Thoracic aorta (tissue), 2 donors: ENCODE data around the gene NEK4. TPM values are rescaled to one million over a fixed set of nuclear protein-coding genes. Genes with fewer than 3 reads are reported as not detected.

Experiments
- ATAC-seq: fragments of 150-250 bp; one replicate; pipeline ENCODE4 v1.8.0; 2017; ENCODE audit warnings: low read depth; ENCODE audit not compliant: insufficient number of reproducible peaks, low FRiP score
- DNase-seq: peaks from one replicate; pipeline ENCODE4 v3.0.0-alpha.2; 2020; ENCODE audit warnings: low spot score
- H3K27ac ChIP-seq, 2 donors: fragments of 200-600 bp; sonication (generic); 1 replicate in 1 of 2; 2 replicates in 1 of 2; pipeline ENCODE4 v1.5.1; 2016; ENCODE audit warnings: mild to moderate bottlenecking in 2 of 2, moderate library complexity in 2 of 2
- H3K27me3 ChIP-seq: fragments of 200-600 bp; sonication (generic); replicated peaks from 2 replicates; pipeline ENCODE4 v1.6.0; 2016; ENCODE audit warnings: mild to moderate bottlenecking; ENCODE audit not compliant: insufficient read depth
- H3K36me3 ChIP-seq: fragments of 200-600 bp; sonication (generic); one replicate; pipeline ENCODE4 v1.5.1; 2016
- H3K4me1 ChIP-seq, 2 donors: fragments of 200-600 bp; sonication (generic); 1 replicate in 1 of 2; 2 replicates in 1 of 2; pipeline versions ENCODE4 v1.5.1 to v1.6.0; 2016; ENCODE audit warnings: low read depth in 2 of 2, mild to moderate bottlenecking in 1 of 2; ENCODE audit not compliant: control insufficient read depth in 1 of 2
- H3K4me3 ChIP-seq: fragments of 200-600 bp; sonication (generic); 2 replicates; pipeline ENCODE4 v1.5.1; 2016; ENCODE audit warnings: mild to moderate bottlenecking
- H3K9me3 ChIP-seq: fragments of 200-600 bp; sonication (generic); 2 replicates; pipeline ENCODE4 v1.5.1; 2016
- total RNA-seq, 2 donors: library from RNA; depleted of rRNA; stranded (reverse); fragments of >200 nt; gene quantifications; one replicate each; pipeline versions ENCODE4 v1.1.0 to v1.2.3, GENCODE V29; 2016
- TF ChIP-seq, protein P1 (sequence below): fragments of 200-600 bp; sonication (generic); IDR thresholded peaks from one replicate; pipeline ENCODE4 v1.5.1; 2019; ENCODE audit warnings: antibody characterized with exemption

NEK4 gene
- total RNA-seq, 2 donors from 2014 or later = 17.5 to 24.4 TPM

GRCh38 chr3:52816199-52816598, 45.5 kb upstream of the NEK4 start:
- Histone ChIP-seq H3K9me3 (no peaks in the 10 kb centered on the region), H3K27ac (no peak overlapping the region), H3K36me3 (no peaks in the 10 kb centered on the region), H3K27me3 (no peaks in the 10 kb centered on the region), H3K4me1 (no peaks in the 10 kb centered on the region), H3K4me3 (no peak overlapping the region)
- DNase-seq = no peak
- no peak for ATAC-seq
- TF ChIP-seq, protein P1, sequence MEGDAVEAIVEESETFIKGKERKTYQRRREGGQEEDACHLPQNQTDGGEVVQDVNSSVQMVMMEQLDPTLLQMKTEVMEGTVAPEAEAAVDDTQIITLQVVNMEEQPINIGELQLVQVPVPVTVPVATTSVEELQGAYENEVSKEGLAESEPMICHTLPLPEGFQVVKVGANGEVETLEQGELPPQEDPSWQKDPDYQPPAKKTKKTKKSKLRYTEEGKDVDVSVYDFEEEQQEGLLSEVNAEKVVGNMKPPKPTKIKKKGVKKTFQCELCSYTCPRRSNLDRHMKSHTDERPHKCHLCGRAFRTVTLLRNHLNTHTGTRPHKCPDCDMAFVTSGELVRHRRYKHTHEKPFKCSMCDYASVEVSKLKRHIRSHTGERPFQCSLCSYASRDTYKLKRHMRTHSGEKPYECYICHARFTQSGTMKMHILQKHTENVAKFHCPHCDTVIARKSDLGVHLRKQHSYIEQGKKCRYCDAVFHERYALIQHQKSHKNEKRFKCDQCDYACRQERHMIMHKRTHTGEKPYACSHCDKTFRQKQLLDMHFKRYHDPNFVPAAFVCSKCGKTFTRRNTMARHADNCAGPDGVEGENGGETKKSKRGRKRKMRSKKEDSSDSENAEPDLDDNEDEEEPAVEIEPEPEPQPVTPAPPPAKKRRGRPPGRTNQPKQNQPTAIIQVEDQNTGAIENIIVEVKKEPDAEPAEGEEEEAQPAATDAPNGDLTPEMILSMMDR = no peak

DNA sequence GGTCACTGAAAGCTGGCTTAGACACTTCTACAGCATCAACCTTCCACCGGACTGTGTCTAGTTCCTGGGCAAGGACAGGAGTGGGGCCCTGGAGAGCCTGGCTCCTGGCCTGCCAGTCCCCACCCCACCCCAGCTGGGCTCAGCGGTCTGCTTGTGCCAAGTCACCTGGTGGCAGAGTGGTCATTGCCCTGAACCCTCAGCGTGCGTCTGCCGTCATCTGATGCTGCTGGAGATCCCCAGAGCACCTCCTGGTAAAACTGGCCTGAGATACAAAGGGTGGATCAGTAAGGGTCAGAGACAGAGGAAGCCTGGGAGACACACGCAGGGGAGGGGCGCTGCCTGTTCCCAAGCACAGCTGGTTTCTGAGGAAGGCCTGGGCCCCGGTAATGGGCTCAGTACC, 43.1 kb upstream of the NEK4 start:
- no peak for ATAC-seq
- H3K27me3 ChIP-seq = no peaks in the 10 kb centered on the region
- TF ChIP-seq, protein P1 = no peak

GRCh38 chr3:52811452-52812011, 40.8 kb upstream of the NEK4 start:
- Histone ChIP-seq H3K36me3 (no peaks in the 10 kb centered on the region), H3K4me1 (no peaks in the 10 kb centered on the region), H3K27me3 (no peaks in the 10 kb centered on the region), H3K4me3 (no peak overlapping the region), H3K27ac (no peak overlapping the region), H3K9me3 (no peaks in the 10 kb centered on the region)
- TF ChIP-seq, protein P1 = no peak
- DNase-seq (no peak), ATAC-seq (no peak)

More for the DNA sequence above, 43.1 kb upstream of the NEK4 start:
- H3K27ac ChIP-seq = no peak overlapping the region
- H3K4me3 ChIP-seq = no peak overlapping the region
- DNase-seq = no peak
- H3K36me3 ChIP-seq = no peaks in the 10 kb centered on the region
- no peaks in the 10 kb centered on the region for H3K4me1 ChIP-seq
- H3K9me3 ChIP-seq = no peaks in the 10 kb centered on the region

- ATAC-seq (no peak), DNase-seq (no peak)
- H3K36me3 ChIP-seq = no peaks in the 10 kb centered on the region
- no peaks in the 10 kb centered on the region for H3K4me1 ChIP-seq
- no peak overlapping the region for H3K4me3 ChIP-seq
- TF ChIP-seq, protein P1 = no peak
- no peaks in the 10 kb centered on the region for H3K27me3 ChIP-seq
- no peak overlapping the region for H3K27ac ChIP-seq
- no peaks in the 10 kb centered on the region for H3K9me3 ChIP-seq
These were observed 40.2 kb upstream of the NEK4 start for GRCh38 chr3:52810923-52811322.

- DNase-seq = no peak
- Histone ChIP-seq H3K4me3 (no peak overlapping the region), H3K36me3 (no peaks in the 10 kb centered on the region), H3K27ac (no peak overlapping the region), H3K27me3 (no peaks in the 10 kb centered on the region), H3K4me1 (no peaks in the 10 kb centered on the region), H3K9me3 (no peaks in the 10 kb centered on the region)
- TF ChIP-seq, protein P1 = no peak
- no peak for ATAC-seq
These were observed 39.1 kb upstream of the NEK4 start for GRCh38 chr3:52809662-52810377.
